VCaP (cell line): Measurements from ENCODE around the gene EPS8L1.
"Not testable (repeated sequence)": the region's sequence is repeated elsewhere in the genome, so short reads cannot be mapped to it uniquely, and the experiment has no call there.

ENCODE experiments used
- H3K27ac ChIP-seq: fragments of 450-650 bp; 2 replicates; pipeline ENCODE4 v1.5.1; 2017
- CTCF ChIP-seq: fragments of 450-650 bp; conservative IDR thresholded peaks from 2 replicates; pipeline ENCODE4 v1.5.1; 2017; ENCODE audit warnings: mild to moderate bottlenecking, moderate library complexity

Gene EPS8L1

GRCh38 chr19:55058781-55059610 lies 16.7 kb upstream of the EPS8L1 start:
- H3K27ac ChIP-seq, result no peak overlapping the region
- peak; percentile 41 for TF ChIP-seq CTCF

GRCh38 chr19:55060287-55060686 lies 15.4 kb upstream of the EPS8L1 start:
- H3K27ac ChIP-seq, result not testable (repeated sequence)

GRCh38 chr19:55062735-55063491 lies 12.8 kb upstream of the EPS8L1 start, which contains the start of gene RDH13:
Gene RDH13 (minus strand): TSS chr19:55063148. CDS start chr19:55063032, 116 bp downstream.
- TF ChIP-seq CTCF, result no peak
- peak within 1 kb of the TSS; percentile 86 for H3K27ac ChIP-seq

- no peak for TF ChIP-seq CTCF
- H3K27ac ChIP-seq, result peak overlapping the region; percentile 86
These were observed 12.2 kb upstream of the EPS8L1 start for GRCh38 chr19:55063492-55063843.

- not testable (repeated sequence) for H3K27ac ChIP-seq
These were observed 10.2 kb upstream of the EPS8L1 start for GRCh38 chr19:55065516-55065915.

- TF ChIP-seq CTCF, result no peak
- no peak overlapping the region for H3K27ac ChIP-seq
These were observed 9.5 kb upstream of the EPS8L1 start for GRCh38 chr19:55066107-55066709.

GRCh38 chr19:55067869-55068268 lies 7.8 kb upstream of the EPS8L1 start:
- no peak for TF ChIP-seq CTCF
- H3K27ac ChIP-seq, result no peak overlapping the region

GRCh38 chr19:55068950-55069864 lies 6.5 kb upstream of the EPS8L1 start:
- peak overlapping the region; percentile 78 for H3K27ac ChIP-seq
- no peak for TF ChIP-seq CTCF
